T47D (cell line): ENCODE results near the gene BCL7C.

Source experiments
- DNase-seq, 2 experiments: peaks; one replicate each; pipeline versions ENCODE4 v3.0.0 to v3.0.0-alpha.2; 2011 to 2012; ENCODE audit warnings: low read depth in 1 of 2, low spot score in 1 of 2
- JUND ChIP-seq: IDR thresholded peaks from 2 replicates; pipeline ENCODE4 v1.6.1; 2012; ENCODE audit warnings: low read depth
- in situ Hi-C: cut with HindIII; loops from 2 replicates; pipeline ENCODE4 v1.10.0; 2016; ENCODE audit warnings: low sequenced_read_pairs, low pct_unique_long_range_greater_than_20kb

BCL7C gene

GRCh38 chr16:30858829-30859423, 35.0 kb downstream of the BCL7C start:
- in situ Hi-C loops = no loop called here

DNA sequence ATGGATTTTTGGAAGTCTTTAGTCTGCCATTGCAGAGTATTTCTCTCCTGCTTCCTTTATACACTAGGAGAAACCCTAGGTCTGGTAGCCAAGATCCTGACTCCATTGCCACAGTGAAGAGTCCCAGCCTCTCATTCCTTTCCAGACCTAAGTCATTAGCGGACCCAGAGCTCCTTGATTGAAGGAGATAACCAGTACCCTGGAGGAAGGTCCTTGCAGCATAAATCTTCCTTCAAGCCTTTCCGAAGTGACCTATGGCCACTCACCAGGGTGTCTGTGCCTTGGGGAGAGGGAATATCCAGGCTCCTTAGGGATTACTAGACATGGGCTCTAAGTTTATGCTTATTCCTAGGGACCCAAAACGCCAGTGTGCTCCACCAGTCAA, 35.8 kb downstream of the BCL7C start:
- TF ChIP-seq JUND = no peak
- in situ Hi-C loops = no loop called here
- no peak for DNase-seq

More at GRCh38 chr16:30858829-30859423, 35.0 kb downstream of the BCL7C start:
- no peak for DNase-seq
- no peak for TF ChIP-seq JUND

DNA sequence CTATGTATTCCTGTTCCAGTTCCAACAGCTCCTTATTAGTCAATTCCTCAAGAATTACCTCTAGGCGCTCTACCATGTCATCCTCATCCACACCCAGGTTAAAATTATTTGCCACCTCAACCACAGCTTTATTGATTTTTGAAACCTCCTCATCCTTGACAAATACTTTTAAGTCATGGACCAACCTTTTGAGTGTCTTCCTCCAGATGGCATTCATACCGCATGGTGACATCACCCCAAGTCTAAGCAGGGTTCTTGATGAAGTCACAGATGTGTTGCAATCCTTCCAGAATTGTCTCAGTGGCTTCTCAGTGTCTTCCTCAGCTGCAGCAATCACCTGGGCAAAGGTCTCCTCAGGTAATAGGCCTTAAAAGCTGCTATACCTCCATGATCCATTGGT, 40.1 kb downstream of the BCL7C start:
- peak in 1 of 2 experiments; percentile 60 for DNase-seq

GRCh38 chr16:30850246-30850645, 43.6 kb downstream of the BCL7C start:
- TF ChIP-seq JUND = no peak
- DNase-seq = no peak
- in situ Hi-C loops = no loop called here

More for the DNA sequence above, 40.1 kb downstream of the BCL7C start:
- in situ Hi-C loops = no loop called here
- TF ChIP-seq JUND = no peak

GRCh38 chr16:30846649-30847402, 47.1 kb downstream of the BCL7C start:
- DNase-seq = no peak
- no peak for TF ChIP-seq JUND
- in situ Hi-C loops = no loop called here

DNA sequence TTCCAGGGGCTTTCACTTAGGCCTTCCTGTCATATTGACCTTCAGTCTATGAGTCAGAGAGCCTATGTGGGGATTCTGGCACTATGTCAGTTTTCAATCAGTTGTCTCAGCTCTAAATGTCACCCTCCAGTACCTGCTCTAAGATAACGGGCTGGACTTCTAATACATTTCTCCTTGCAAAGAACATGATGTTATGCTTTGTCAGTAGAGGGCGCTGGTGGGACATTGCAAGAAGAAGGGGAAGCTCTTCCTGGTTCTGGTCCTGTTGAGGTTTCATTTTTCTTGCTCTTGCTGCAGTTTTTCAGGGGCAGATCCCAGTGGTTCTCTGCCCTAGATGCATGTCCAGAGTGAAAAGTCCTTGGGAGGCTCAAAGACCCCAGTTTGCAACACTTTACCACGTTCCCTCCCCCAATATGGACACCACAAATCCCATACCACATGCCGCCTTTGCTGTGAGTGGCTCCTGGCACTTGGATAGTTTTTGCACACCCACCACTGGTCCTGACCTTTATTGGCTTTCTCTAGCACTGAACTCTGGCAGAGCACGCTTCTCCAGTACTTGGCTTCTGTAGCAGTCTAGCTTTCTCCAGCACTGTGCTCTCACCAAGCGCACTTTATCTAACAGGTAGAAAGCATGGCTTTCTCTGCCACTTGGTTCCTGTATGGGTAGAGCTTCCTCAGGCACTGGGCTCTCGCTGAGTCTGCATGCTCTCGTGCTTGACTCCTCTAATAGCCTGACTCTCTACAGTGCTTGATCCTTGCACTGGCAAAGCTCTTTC, 49.0 kb downstream of the BCL7C start:
- DNase-seq = peak; percentile 67 to 93
- in situ Hi-C loops = no loop called here
- no peak for TF ChIP-seq JUND

GRCh38 chr16:30844346-30844670, 49.6 kb downstream of the BCL7C start:
- in situ Hi-C loops = no loop called here
- DNase-seq = no peak
- TF ChIP-seq JUND = no peak

DNA sequence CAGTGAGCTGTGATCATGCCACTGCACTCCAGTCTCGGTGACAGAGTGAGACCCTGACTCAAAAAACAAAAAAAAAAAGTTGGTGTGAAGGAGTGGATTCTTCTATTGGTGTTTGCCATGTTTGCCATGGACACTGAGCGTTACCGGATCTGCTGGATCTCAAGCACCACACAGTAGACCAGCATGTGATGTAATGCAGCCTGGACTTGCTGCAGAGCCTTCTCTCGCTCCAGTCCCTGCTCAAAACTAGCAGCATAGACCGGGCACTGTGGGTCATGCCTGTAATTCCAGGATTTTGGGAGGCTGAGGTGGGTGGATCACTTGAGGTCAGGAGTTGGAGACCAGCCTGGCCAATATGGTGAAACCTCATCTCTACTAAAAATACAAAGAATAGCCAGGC, 50.4 kb downstream of the BCL7C start:
- no peak for DNase-seq
- no peak for TF ChIP-seq JUND
- in situ Hi-C loops = no loop called here

DNA sequence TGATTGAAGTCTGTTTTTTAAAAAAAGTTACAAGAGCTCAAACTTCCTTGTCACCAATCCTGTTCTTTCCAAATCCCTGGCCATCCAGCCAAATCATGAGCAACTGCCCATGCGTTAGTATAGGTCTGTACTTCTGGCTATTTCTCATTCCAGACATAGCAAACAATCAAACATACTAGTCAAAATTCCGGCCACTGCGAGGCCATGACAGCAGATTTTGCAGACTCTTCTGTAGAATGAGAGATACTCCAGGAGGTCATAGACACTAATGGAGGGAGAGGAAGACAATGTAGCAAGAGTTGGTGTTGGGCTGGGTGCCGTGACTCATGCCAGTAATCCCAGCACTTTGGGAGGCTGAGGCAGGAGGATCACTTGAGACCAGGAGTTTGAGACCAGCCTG, 50.9 kb downstream of the BCL7C start:
- peak in 1 of 2 experiments; percentile 37 for DNase-seq
- TF ChIP-seq JUND = no peak
- in situ Hi-C loops = no loop called here

DNA sequence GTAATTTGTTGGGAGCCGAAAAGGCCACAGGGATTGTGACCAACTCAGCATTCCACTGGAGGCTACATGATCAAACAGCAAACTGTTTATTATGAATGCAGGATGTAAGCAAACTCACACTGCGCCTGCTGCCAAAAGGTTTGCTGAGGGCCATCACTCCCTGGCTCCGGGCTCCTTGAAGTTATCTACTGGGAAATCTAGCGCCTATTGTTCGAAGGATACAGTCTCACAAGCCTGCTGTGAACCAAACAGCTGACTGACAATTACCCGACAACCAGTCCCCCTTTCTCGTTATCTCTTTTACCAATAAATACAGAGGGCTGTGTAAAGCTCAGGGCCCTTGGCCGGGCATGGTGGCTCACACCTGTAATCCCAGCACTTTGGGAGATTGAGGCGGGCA, 52.5 kb downstream of the BCL7C start:
- DNase-seq = peak in 1 of 2 experiments; percentile 37
- no peak for TF ChIP-seq JUND
- in situ Hi-C loops = no loop called here

GRCh38 chr16:30840611-30841010, 53.3 kb downstream of the BCL7C start:
- TF ChIP-seq JUND = no peak
- in situ Hi-C loops = no loop called here
- no peak for DNase-seq

GRCh38 chr16:30839523-30840227, 54.2 kb downstream of the BCL7C start:
- DNase-seq = no peak
- in situ Hi-C loops = no loop called here
- no peak for TF ChIP-seq JUND
